Fibroblast of peridontal ligament (primary cell): Measurements from ENCODE around the gene OR10G4.
"Not testable (repeated sequence)": the region's sequence is repeated elsewhere in the genome, so short reads cannot be mapped to it uniquely, and the experiment has no call there.

Experiments
- DNase-seq: peaks from one replicate; pipeline ENCODE4 v3.0.0-alpha.2; 2010; ENCODE audit errors: extremely low read depth

OR10G4 gene

GRCh38 chr11:124012697-124013096 lies at the start of gene OR10G4:
Gene OR10G4 (plus strand): TSS chr11:124012997. CDS start chr11:124015575, 2,578 bp downstream.
- DNase-seq, result no peak

- peak; percentile 58 for DNase-seq
These were observed 39.0 kb upstream of the OR10G4 start for GRCh38 chr11:123973816-123974215.

GRCh38 chr11:123976770-123977560 lies 35.8 kb upstream of the OR10G4 start:
- no peak for DNase-seq

- DNase-seq, result no peak
These were observed 35.0 kb upstream of the OR10G4 start, which contains the start of gene OR10S1 for GRCh38 chr11:123977731-123978347. Gene OR10S1 (minus strand): TSS chr11:123977781. CDS start chr11:123977664, 117 bp downstream.

GRCh38 chr11:123979311-123979710 lies 33.5 kb upstream of the OR10G4 start:
- DNase-seq, result no peak

- no peak for DNase-seq
These were observed 17.7 kb upstream of the OR10G4 start, which contains the start of gene OR10G6 for GRCh38 chr11:123995119-123995518. Gene OR10G6 (minus strand): TSS chr11:123995161. CDS start chr11:123995161, 0 bp downstream.

GRCh38 chr11:124015837-124016236 lies 3.0 kb downstream of the OR10G4 start:
- DNase-seq, result not testable (repeated sequence)

GRCh38 chr11:124026498-124026897 lies 13.7 kb downstream of the OR10G4 start, which contains the start of gene OR10G8:
Gene OR10G8 (plus strand): TSS chr11:124026798. CDS start chr11:124029623, 2,825 bp downstream.
- no peak for DNase-seq

- peak; percentile 10 for DNase-seq
These were observed 23.9 kb downstream of the OR10G4 start for GRCh38 chr11:124036666-124037065.

- no peak for DNase-seq
These were observed 26.8 kb downstream of the OR10G4 start for GRCh38 chr11:124039557-124039956.

GRCh38 chr11:124041254-124041653 lies 28.5 kb downstream of the OR10G4 start, which contains the start of gene OR10G7:
Gene OR10G7 (minus strand): TSS chr11:124041325. CDS start chr11:124039001, 2,324 bp downstream.
- DNase-seq, result no peak

GRCh38 chr11:124043420-124043819 lies 30.6 kb downstream of the OR10G4 start:
- DNase-seq, result no peak

- no peak for DNase-seq
These were observed 38.0 kb downstream of the OR10G4 start for GRCh38 chr11:124050748-124051147.

- DNase-seq, result no peak
These were observed 40.2 kb downstream of the OR10G4 start for GRCh38 chr11:124052966-124053365.
